ENCODE results near the gene PTPRT.

DNA sequence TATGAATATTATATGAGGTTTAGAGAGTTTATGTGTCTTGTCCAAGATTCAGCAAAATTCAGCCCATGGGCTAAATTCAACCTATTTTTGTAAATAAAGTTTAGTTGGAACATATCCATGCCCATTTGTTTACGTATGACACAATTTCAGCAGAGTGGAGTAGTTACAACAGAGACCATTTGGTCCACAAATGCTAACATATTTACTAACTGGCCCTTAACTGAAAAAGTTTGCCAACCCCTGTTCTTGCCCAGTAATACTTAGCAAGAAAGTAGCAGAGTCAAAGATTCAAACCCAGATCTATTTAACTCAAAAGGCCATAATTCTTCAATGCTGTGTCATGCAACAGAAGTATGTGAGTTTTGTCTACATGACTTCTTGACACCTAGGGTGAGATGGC lies 561.0 kb downstream of the PTPRT start:
- TF ChIP-seq, protein P1, sequence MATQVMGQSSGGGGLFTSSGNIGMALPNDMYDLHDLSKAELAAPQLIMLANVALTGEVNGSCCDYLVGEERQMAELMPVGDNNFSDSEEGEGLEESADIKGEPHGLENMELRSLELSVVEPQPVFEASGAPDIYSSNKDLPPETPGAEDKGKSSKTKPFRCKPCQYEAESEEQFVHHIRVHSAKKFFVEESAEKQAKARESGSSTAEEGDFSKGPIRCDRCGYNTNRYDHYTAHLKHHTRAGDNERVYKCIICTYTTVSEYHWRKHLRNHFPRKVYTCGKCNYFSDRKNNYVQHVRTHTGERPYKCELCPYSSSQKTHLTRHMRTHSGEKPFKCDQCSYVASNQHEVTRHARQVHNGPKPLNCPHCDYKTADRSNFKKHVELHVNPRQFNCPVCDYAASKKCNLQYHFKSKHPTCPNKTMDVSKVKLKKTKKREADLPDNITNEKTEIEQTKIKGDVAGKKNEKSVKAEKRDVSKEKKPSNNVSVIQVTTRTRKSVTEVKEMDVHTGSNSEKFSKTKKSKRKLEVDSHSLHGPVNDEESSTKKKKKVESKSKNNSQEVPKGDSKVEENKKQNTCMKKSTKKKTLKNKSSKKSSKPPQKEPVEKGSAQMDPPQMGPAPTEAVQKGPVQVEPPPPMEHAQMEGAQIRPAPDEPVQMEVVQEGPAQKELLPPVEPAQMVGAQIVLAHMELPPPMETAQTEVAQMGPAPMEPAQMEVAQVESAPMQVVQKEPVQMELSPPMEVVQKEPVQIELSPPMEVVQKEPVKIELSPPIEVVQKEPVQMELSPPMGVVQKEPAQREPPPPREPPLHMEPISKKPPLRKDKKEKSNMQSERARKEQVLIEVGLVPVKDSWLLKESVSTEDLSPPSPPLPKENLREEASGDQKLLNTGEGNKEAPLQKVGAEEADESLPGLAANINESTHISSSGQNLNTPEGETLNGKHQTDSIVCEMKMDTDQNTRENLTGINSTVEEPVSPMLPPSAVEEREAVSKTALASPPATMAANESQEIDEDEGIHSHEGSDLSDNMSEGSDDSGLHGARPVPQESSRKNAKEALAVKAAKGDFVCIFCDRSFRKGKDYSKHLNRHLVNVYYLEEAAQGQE (IDR thresholded peaks at IDR 0.05; ENCODE audit: insufficient read depth in 1 of 2, low read depth in 2 of 2, low read length in 1 of 2) = no peak
- TF ChIP-seq CTCF (IDR thresholded peaks at IDR 0.05) (no peak), POLR2AphosphoS5 (IDR thresholded peaks at IDR 0.05; ENCODE audit: low read depth, low read length) (no peak)

All from Panc1 (cell line).